ENCODE measurements around the gene SCYGR8.

The SCYGR8 gene

GRCh38 chr2:227717687-227718567, 27.8 kb upstream of the SCYGR8 start, which contains the start of gene SLC19A3:
SLC19A3 (minus strand) TSS chr2:227718028; CDS start chr2:227702318, 15,710 bp downstream.
- TF ChIP-seq NFIC (IDR thresholded peaks at IDR 0.05) (peak; percentile 62), TEAD4 (IDR thresholded peaks at IDR 0.05) (no peak), TCF12 (IDR thresholded peaks at IDR 0.05; ENCODE audit: low read depth) (no peak), TAF1 (IDR thresholded peaks at IDR 0.05; ENCODE audit: low read depth) (no peak), EP300 (IDR thresholded peaks at IDR 0.05; ENCODE audit: borderline replicate concordance) (no peak), MAX (IDR thresholded peaks at IDR 0.05) (peak; percentile 57), USF1 (IDR thresholded peaks at IDR 0.05) (no peak), RAD21 (IDR thresholded peaks at IDR 0.05; ENCODE audit: low read depth) (no peak), EGR1 (IDR thresholded peaks at IDR 0.05) (no peak), CREB1 (IDR thresholded peaks at IDR 0.05; ENCODE audit: low read depth) (no peak), CEBPB (IDR thresholded peaks at IDR 0.05) (no peak), FOXM1 (IDR thresholded peaks at IDR 0.05; ENCODE audit: borderline replicate concordance, low read depth) (no peak), ZBTB7A (IDR thresholded peaks at IDR 0.05; ENCODE audit: low read depth) (no peak), REST (IDR thresholded peaks at IDR 0.05; ENCODE audit: low read depth) (no peak), YY1 (IDR thresholded peaks at IDR 0.05; ENCODE audit: low read depth) (no peak)

- TF ChIP-seq YY1 (IDR thresholded peaks at IDR 0.05; ENCODE audit: low read depth) (no peak), RAD21 (IDR thresholded peaks at IDR 0.05; ENCODE audit: low read depth) (no peak)
These were observed 26.1 kb upstream of the SCYGR8 start for GRCh38 chr2:227719641-227720040.

- TF ChIP-seq TCF12 (IDR thresholded peaks at IDR 0.05; ENCODE audit: low read depth) (no peak), CEBPB (IDR thresholded peaks at IDR 0.05) (no peak), YY1 (IDR thresholded peaks at IDR 0.05; ENCODE audit: low read depth) (no peak), USF1 (IDR thresholded peaks at IDR 0.05) (no peak), ZBTB7A (IDR thresholded peaks at IDR 0.05; ENCODE audit: low read depth) (no peak), TEAD4 (IDR thresholded peaks at IDR 0.05) (no peak), NFIC (IDR thresholded peaks at IDR 0.05) (no peak), MAX (IDR thresholded peaks at IDR 0.05) (no peak), EP300 (IDR thresholded peaks at IDR 0.05; ENCODE audit: borderline replicate concordance) (no peak), EGR1 (IDR thresholded peaks at IDR 0.05) (no peak), TAF1 (IDR thresholded peaks at IDR 0.05; ENCODE audit: low read depth) (no peak), RAD21 (IDR thresholded peaks at IDR 0.05; ENCODE audit: low read depth) (no peak)
These were observed 25.0 kb upstream of the SCYGR8 start for GRCh38 chr2:227720680-227721079.

GRCh38 chr2:227724394-227725039, 21.2 kb upstream of the SCYGR8 start, which contains the start of gene SCYGR6:
SCYGR6 (minus strand) TSS chr2:227724757; CDS start chr2:227724757, 0 bp downstream.
- TF ChIP-seq MAX (IDR thresholded peaks at IDR 0.05) (no peak), EP300 (IDR thresholded peaks at IDR 0.05; ENCODE audit: borderline replicate concordance) (no peak), CREB1 (IDR thresholded peaks at IDR 0.05; ENCODE audit: low read depth) (no peak)

GRCh38 chr2:227728035-227728434, 17.7 kb upstream of the SCYGR8 start, which contains the start of gene SCYGR7:
SCYGR7 (plus strand) TSS chr2:227728335; CDS start chr2:227728335, 0 bp downstream.
- no peak for TF ChIP-seq CREB1 (IDR thresholded peaks at IDR 0.05; ENCODE audit: low read depth)

- TF ChIP-seq TAF1 (IDR thresholded peaks at IDR 0.05; ENCODE audit: low read depth) (no peak), YY1 (IDR thresholded peaks at IDR 0.05; ENCODE audit: low read depth) (no peak)
These were observed 6.3 kb upstream of the SCYGR8 start for GRCh38 chr2:227739351-227739750.

- TF ChIP-seq USF1 (IDR thresholded peaks at IDR 0.05), result peak; percentile 53
- 0 out of 2 replicates have a peak, but pooled peaks have one; percentile 18 for TF ChIP-seq YY1 (IDR thresholded peaks at IDR 0.05; ENCODE audit: low read depth)
- 0 out of 2 replicates have a peak, but pooled peaks have one; percentile 42 for TF ChIP-seq MAX (IDR thresholded peaks at IDR 0.05)
- TF ChIP-seq RAD21 (IDR thresholded peaks at IDR 0.05; ENCODE audit: low read depth), result peak; percentile 59
These were observed 5.0 kb upstream of the SCYGR8 start for GRCh38 chr2:227740705-227741104.

All from Ishikawa (cell line).